Medulla oblongata (tissue), 1 donor: ENCODE results near the gene AWAT1.
"Not testable (repeated sequence)": the region's sequence is repeated elsewhere in the genome, so short reads cannot be mapped to it uniquely, and the experiment has no call there.

Source experiments
- DNase-seq: peaks from one replicate; pipeline ENCODE4 v3.0.0-alpha.2; 2015; ENCODE audit errors: extremely low spot score

Gene AWAT1

DNA sequence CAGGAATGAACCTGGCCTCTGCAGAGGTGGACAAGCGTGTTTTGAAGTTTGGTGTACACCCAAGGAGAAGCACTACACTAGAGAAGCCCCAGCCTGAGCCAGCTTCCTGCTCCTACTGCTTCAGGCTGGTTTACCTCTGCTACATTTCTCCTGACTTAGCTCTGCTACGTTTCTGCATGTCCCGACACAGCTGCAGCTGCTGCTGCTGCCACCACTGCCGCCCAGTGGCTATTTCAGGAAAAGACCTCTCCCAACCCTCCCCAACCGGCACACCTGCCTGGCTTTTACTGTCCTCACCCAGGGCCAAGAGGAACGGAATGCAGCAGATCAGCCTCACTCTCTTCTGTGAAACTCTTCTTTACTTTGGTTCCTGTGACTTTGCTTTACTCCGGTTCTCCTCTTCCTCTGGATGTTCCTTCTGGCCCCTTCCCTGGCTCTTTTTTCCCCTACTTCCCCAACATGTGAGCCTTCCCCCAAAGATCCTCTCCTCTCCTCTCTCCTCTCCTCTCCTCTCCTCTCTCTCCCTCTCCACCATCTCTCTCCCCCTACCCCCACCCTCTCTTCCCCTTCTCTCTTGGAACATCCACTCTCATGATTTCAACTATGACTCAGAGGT is 28.6 kb downstream of the AWAT1 start:
- DNase-seq, result peak; percentile 2

DNA sequence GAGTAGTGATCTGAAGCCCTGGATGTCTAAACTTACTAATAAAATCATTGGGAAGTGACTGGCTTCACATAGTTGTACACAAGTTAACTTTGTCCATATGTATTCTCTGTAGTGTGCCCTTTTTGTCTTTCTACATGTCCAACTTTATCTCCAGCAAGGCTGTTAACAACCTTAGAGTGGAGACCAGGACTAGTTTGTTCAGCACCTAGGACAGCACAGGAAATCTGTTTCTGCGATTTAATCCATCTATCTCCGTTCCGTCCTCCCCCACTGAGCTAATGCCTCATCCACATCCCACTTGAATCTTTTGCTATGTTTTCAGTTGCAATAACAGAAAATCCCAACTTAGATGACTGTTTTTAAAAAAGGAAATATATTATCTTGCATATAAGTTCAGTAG is 30.3 kb downstream of the AWAT1 start:
- no peak for DNase-seq

DNA sequence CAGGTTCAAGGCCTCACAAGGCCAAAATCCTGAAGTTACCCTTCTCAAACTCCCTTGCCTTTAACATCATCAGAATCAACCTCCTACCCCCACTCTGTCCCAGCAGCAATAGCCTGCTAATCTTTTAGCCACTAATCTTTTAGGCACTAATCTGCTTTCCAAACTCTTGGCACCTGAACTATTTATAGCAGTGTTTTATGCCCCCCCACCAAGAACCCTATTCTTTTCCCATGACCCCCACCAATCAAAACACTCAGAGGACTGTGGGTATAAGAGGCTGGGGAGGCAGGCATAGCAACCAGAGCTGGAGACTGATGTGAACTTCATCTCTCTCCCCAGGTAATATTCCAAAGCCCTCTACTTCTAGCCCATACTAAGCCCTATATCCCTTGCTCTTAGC is 33.6 kb downstream of the AWAT1 start, which contains the start of gene ARR3:
Gene ARR3 (plus strand): TSS at position 301 of the 400 bp plus-strand sequence. CDS start 1,052 bp downstream, outside the sequence.
- no peak for DNase-seq

DNA sequence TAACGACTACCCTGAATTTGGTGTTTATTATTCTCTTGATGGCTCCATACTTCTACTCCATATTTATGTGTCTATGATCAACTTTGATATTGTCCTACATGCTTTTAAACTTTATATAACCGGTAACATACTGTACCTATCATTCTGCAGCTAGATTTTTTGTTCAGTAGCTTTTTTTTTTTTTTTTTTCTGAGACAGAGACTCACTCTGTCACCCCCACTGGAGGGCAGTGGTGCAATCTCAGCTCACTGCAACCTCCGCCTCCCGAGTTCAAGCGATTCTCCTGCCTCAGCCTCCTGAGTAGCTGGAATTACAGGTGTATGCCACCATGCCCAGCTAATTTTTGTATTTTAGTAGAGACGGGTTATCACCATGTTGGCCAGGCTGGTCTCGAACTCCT is 39.6 kb downstream of the AWAT1 start:
- not testable (repeated sequence) for DNase-seq

DNA sequence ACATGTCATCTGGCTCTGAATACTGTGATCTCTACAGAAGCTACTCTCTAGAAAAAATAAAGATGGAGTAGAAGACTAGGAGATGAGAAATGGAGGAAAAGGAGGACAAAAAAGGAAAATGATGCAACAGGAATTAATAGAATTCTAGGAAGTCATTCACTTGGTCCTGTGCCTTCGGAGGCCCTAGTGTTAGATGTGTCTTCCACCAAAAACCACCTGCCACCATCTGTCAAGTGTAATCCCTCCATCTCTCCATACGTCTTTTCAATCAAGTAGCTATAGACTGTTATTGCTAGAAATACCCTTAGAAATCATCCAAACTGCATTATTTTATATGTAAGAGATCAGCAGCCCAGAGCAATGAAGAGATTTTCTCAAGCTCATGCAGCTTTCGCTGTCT is 44.6 kb downstream of the AWAT1 start:
- no peak for DNase-seq

DNA sequence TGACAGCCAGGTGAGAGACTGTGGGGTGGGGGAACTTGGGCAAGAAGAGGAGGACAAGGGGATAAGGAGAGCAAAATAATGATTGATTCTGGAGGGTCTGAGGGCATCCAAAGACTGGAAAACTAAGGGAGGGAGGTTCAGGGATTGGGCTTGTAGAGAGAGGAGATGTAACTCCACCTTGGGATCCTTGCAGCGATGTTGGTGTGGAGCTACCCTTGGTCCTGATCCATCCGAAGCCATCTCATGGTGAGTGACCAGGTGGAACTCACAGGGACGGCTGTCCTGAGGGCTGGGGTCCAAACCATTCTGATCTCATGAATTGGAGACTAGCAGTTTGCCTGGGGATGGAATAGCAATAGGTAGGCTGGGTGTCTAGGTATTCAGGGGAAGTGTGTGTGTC is 46.1 kb downstream of the AWAT1 start:
- no peak for DNase-seq

DNA sequence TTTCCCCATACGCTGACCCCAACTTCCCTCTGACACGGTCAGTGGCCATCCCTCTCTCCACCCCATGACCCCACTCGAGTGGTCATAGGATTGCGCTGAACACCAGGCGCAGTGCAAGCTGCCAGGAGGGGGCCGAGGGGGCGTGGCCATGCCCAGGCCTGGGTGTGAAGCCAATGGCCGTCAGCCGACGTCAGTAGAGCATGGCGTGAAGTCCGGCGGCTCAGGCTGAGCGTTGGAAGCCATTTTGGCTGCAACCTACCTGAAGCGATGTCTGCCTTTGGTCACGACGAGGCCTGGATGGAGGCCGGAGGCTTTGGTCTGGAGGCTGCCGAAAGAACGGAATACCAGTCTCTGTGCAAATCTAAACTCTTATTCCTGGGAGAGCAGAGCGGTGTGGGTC is 47.5 kb downstream of the AWAT1 start, which contains the start of gene RAB41:
Gene RAB41 (plus strand): TSS at position 222 of the 400 bp plus-strand sequence. CDS start 46 bp downstream, at position 268.
- DNase-seq, result no peak

DNA sequence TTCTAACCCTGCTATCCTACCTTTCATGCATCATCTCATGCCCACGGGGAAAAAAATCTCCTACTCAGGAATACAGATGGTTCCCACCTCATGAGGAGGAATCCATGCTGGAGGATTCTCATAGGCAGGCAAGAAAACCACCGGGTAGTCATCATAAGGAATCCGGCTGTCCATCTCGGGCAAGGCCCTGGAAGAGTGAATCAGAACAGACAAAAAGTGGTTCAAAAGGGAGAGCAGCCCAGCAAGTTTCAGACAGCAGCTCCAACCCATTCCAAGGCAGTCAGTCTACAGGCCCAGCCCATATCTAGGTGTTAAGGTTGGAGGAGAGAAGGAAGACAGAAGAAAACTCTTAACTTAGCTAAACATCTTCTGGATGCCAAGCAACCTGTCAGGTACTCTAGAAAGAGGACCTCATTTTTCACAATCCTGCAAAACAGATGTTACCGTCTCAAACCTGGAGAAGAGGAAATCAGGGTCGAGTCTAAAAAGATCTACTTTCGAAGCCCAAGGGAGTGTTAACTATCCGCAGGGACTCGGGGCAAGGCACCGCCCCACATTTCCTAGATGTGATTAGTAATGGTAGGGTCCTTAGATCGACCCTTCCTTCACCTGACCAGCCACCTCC is 54.8 kb downstream of the AWAT1 start:
- peak; percentile 1 for DNase-seq
